ENCODE measurements around the gene TIMP2. TPM values are rescaled to one million over a fixed set of nuclear protein-coding genes. Genes with fewer than 3 reads are reported as not detected.
"Not testable (repeated sequence)": the region's sequence is repeated elsewhere in the genome, so short reads cannot be mapped to it uniquely, and the experiment has no call there.

Gene TIMP2
- total and polyA plus RNA-seq, 5 donors, result 86.9 to 183 (median 167) TPM

GRCh38 chr17:78903101-78903779, 21.9 kb downstream of the TIMP2 start, which contains the start of gene CEP295NL:
Gene CEP295NL (minus strand): TSS chr17:78903201. CDS start chr17:78901828, 1,373 bp downstream.
- Histone ChIP-seq H3K4me1 (ENCODE audit: control insufficient read depth, insufficient read depth, low read length) (peaks cover 16% of the 10 kb centered on the region), H3K9me3 (ENCODE audit: control insufficient read depth, low read length) (no peaks in the 10 kb centered on the region), H3K27me3 (ENCODE audit: control insufficient read depth, insufficient read depth) (no peaks in the 10 kb centered on the region), H3K4me3 (ENCODE audit: low read length) (no peak within 1 kb of the TSS), H3K27ac (ENCODE audit: low read length) (peak within 1 kb of the TSS; percentile 53)
- ATAC-seq (peak; percentile 12 to 14), DNase-seq (peak in 2 of 3 donors; percentile 50 to 57)
- WGBS, result 66% methylated on average over 17 of the region's 17 CpGs
- intact Hi-C loops (cut with DNase I), result no loop called here

GRCh38 chr17:78902231-78902630, 23.0 kb downstream of the TIMP2 start:
- ATAC-seq; H3K27me3 ChIP-seq (ENCODE audit: control insufficient read depth, insufficient read depth); H3K9me3 ChIP-seq (ENCODE audit: control insufficient read depth, low read length); intact Hi-C loops (cut with DNase I); H3K27ac ChIP-seq (ENCODE audit: low read length); H3K4me3 ChIP-seq (ENCODE audit: low read length): not testable (repeated sequence)
- H3K4me1 ChIP-seq (ENCODE audit: control insufficient read depth, insufficient read depth, low read length), result peaks cover 24% of the 10 kb centered on the region
- peak in 1 of 3 donors; percentile 42 for DNase-seq
- 93% methylated on average over 8 of the region's 8 CpGs for WGBS

DNA sequence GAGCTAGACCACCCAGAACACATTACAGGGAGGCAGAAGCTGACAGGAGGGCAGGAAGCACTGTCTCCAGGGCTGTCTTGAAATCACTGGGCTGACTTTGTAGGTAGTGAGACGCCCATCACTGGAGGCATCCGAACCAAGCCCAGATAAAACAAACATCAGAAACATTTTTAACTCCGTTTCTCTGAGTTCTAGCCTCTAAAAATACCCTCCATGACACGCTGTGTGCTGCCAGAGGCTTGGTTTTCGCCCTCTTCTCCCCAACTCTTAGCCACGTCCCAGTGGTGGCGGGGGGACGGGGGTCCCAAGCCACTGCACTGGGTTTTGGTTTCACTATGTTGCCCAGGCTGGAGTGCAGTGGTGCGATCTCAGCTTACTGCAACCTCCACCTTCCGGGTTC, 23.4 kb downstream of the TIMP2 start:
- Histone ChIP-seq H3K4me1 (ENCODE audit: control insufficient read depth, insufficient read depth, low read length) (peaks cover 26% of the 10 kb centered on the region), H3K27ac (ENCODE audit: low read length) (no peak overlapping the region), H3K4me3 (ENCODE audit: low read length) (no peak overlapping the region), H3K9me3 (ENCODE audit: control insufficient read depth, low read length) (no peaks in the 10 kb centered on the region), H3K27me3 (ENCODE audit: control insufficient read depth, insufficient read depth) (no peaks in the 10 kb centered on the region)
- WGBS, result 92% methylated on average over 10 of the region's 10 CpGs
- DNase-seq (peak in 1 of 3 donors; percentile 5), ATAC-seq (no peak)
- intact Hi-C loops (cut with DNase I), result no loop called here

DNA sequence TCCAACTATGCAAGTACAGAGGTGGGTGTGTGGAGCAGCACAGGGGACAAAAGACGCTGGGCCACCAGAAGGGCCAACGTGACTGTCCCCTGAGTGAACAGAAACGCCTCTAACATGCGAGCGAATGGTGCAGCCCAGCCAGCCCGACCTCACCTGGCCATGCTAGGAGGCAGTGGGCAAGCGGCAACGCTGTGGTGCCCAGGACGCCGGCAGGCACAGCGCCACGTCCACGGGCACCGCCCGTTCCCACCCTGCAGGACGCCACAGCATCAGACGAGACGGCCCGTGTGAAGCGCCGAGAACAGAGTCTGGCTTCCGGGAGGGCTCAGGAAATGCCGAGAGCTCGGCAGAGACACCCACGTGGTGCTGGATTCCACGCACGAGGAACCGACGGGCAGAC, 24.4 kb downstream of the TIMP2 start:
- Histone ChIP-seq H3K4me1 (ENCODE audit: control insufficient read depth, insufficient read depth, low read length) (peaks cover 32% of the 10 kb centered on the region), H3K27ac (ENCODE audit: low read length) (no peak overlapping the region), H3K9me3 (ENCODE audit: control insufficient read depth, low read length) (no peaks in the 10 kb centered on the region), H3K27me3 (ENCODE audit: control insufficient read depth, insufficient read depth) (no peaks in the 10 kb centered on the region), H3K4me3 (ENCODE audit: low read length) (no peak overlapping the region)
- 78% methylated on average over 29 of the region's 29 CpGs for WGBS
- intact Hi-C loops (cut with DNase I), result no loop called here
- DNase-seq, result peak in 2 of 3 donors; percentile 27 to 48
- no peak for ATAC-seq

DNA sequence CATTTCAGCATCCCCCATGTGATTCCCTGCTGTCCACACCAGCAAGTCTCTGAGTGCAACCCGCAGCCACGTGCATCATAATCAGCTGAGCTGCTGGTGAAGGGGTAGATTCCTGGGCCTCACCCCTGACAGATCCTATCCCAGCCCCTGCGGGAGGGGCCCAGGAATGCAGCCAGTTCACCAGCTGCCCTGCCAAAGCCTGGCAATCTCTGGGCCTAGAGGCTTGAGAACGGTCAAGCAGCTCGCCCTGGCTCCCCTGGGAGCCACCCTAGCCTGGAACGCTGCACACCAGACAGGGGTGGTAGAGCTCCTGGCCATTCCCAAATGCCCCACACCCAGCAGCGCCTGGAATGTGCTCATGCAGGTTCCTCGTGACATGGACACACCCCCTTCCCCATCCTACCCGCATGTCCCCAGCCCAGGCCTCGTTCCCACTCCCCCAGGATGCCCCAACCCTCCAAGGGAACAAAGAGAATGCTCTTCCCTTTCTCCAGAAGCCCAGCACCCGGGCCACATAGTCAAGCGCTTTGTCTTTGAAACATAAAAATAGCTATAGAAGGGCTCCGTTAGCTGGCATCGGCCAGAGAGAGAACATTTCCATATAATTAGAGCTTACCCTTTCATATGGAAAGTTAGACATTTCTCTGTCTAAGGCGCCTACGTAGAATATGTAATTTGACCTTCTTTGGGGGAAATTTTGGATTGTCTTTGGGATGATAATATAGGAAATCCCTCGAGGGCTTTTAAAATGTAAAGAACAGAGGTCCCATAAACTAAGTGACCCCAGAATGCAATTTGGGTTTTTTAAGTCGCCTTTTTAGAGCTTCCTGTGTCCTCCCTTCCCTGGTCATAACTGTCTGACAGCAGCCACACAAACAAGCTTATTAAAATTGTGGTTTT, 25.6 kb downstream of the TIMP2 start:
- peak overlapping the region; percentile 75 for H3K27ac ChIP-seq (ENCODE audit: low read length)
- no peaks in the 10 kb centered on the region for H3K27me3 ChIP-seq (ENCODE audit: control insufficient read depth, insufficient read depth)
- H3K9me3 ChIP-seq (ENCODE audit: control insufficient read depth, low read length), result no peaks in the 10 kb centered on the region
- H3K4me3 ChIP-seq (ENCODE audit: low read length), result no peak overlapping the region
- peak; percentile 46 to 73 for ATAC-seq
- peak; percentile 51 to 89 (median 79) for DNase-seq
- H3K4me1 ChIP-seq (ENCODE audit: control insufficient read depth, insufficient read depth, low read length), result peaks cover 35% of the 10 kb centered on the region
- intact Hi-C loops (cut with DNase I), result no loop called here
- WGBS, result 47% methylated on average over 18 of the region's 18 CpGs

DNA sequence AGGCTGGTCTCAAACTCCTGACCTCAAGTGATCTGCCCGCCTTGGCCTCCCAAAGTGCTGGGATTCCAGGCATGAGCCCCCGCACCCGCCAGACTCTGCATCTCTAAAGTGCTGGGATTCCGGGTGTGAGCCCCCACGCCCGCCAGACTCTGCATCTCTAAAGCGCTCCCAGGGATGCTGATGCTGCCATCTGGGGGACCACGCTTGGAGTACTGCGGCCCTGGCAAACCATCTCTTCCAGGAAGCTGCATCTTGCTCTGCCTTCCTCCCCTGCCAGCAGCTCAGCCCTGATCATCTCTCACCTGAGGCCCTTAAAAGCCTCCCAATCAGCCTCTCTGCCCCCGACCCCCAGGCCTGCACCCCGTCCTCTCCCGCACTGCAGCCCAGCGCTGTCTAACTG, 26.2 kb downstream of the TIMP2 start:
- peaks cover 35% of the 10 kb centered on the region for H3K4me1 ChIP-seq (ENCODE audit: control insufficient read depth, insufficient read depth, low read length)
- ATAC-seq (no peak), DNase-seq (no peak)
- no peaks in the 10 kb centered on the region for H3K27me3 ChIP-seq (ENCODE audit: control insufficient read depth, insufficient read depth)
- peak overlapping the region; percentile 60 for H3K27ac ChIP-seq (ENCODE audit: low read length)
- no peak overlapping the region for H3K4me3 ChIP-seq (ENCODE audit: low read length)
- intact Hi-C loops (cut with DNase I), result no loop called here
- 81% methylated on average over 13 of the region's 13 CpGs for WGBS
- no peaks in the 10 kb centered on the region for H3K9me3 ChIP-seq (ENCODE audit: control insufficient read depth, low read length)

GRCh38 chr17:78898075-78898836, 26.9 kb downstream of the TIMP2 start:
- intact Hi-C loops (cut with DNase I), result no loop called here
- ATAC-seq (no peak), DNase-seq (peak in 1 of 3 donors; percentile 32)
- Histone ChIP-seq H3K27ac (ENCODE audit: low read length) (no peak overlapping the region), H3K4me3 (ENCODE audit: low read length) (no peak overlapping the region), H3K9me3 (ENCODE audit: control insufficient read depth, low read length) (no peaks in the 10 kb centered on the region), H3K27me3 (ENCODE audit: control insufficient read depth, insufficient read depth) (no peaks in the 10 kb centered on the region), H3K4me1 (ENCODE audit: control insufficient read depth, insufficient read depth, low read length) (peaks cover 34% of the 10 kb centered on the region)
- 82% methylated on average over 17 of the region's 17 CpGs for WGBS

DNA sequence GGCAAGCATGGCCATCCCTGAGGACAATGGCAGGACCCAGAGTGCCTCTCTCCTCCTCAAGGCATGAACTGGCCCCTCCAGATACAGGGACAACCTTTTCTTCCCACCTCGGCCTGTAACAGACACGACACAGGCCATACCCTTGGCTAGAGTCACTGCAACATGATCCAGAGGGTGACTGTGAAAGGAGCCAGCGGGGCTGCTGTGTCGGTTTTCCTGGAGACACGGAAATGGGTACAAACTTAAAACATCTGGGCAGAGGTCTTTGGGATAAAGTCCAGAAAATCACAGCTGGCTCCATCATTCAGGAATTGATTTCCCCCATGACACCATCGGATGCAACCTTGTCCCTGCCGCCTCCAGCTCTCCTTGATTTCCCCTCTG, 27.5 kb downstream of the TIMP2 start:
- intact Hi-C loops (cut with DNase I), result no loop called here
- H3K27me3 ChIP-seq (ENCODE audit: control insufficient read depth, insufficient read depth), result no peaks in the 10 kb centered on the region
- H3K27ac ChIP-seq (ENCODE audit: low read length), result peak overlapping the region; percentile 3
- DNase-seq (no peak), ATAC-seq (no peak)
- peaks cover 30% of the 10 kb centered on the region for H3K4me1 ChIP-seq (ENCODE audit: control insufficient read depth, insufficient read depth, low read length)
- H3K4me3 ChIP-seq (ENCODE audit: low read length), result no peak overlapping the region
- H3K9me3 ChIP-seq (ENCODE audit: control insufficient read depth, low read length), result no peaks in the 10 kb centered on the region
- WGBS, result 59% methylated on average over 7 of the region's 7 CpGs

GRCh38 chr17:78896834-78897663, 28.1 kb downstream of the TIMP2 start:
- Histone ChIP-seq H3K4me3 (ENCODE audit: low read length) (no peak overlapping the region), H3K27me3 (ENCODE audit: control insufficient read depth, insufficient read depth) (no peaks in the 10 kb centered on the region), H3K27ac (ENCODE audit: low read length) (peak overlapping the region; percentile 21), H3K9me3 (ENCODE audit: control insufficient read depth, low read length) (no peaks in the 10 kb centered on the region), H3K4me1 (ENCODE audit: control insufficient read depth, insufficient read depth, low read length) (peaks cover 34% of the 10 kb centered on the region)
- intact Hi-C loops (cut with DNase I), result no loop called here
- WGBS, result 84% methylated on average over 34 of the region's 34 CpGs
- ATAC-seq (no peak), DNase-seq (no peak)
